HK-2 (cell line): ENCODE data around the gene ZFAND6.
"Not testable (repeated sequence)": the region's sequence is repeated elsewhere in the genome, so short reads cannot be mapped to it uniquely, and the experiment has no call there.

Experiments
- DNase-seq: peaks from one replicate; pipeline ENCODE4 v3.0.0-alpha.2; 2018; ENCODE audit not compliant: unreplicated experiment

The ZFAND6 gene

DNA sequence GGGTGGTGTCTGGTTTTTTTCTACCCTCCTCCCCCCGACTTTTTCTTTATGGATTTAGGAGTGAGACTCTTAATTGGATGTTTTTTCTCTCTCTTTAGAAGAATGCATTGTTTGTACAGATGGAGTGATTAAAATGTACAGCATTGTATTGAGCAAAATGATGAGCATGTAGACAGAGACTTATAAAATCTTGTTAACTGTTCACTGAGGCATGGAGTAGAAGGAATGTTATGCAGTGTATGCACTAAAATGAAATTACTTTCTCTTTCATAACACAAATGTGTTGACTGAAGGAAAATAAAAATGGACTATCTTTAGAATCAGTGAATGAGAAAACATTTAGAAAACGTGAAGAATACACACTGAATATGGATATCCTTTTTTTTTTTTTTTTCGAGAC is 39.8 kb downstream of the ZFAND6 start:
- no peak for DNase-seq

DNA sequence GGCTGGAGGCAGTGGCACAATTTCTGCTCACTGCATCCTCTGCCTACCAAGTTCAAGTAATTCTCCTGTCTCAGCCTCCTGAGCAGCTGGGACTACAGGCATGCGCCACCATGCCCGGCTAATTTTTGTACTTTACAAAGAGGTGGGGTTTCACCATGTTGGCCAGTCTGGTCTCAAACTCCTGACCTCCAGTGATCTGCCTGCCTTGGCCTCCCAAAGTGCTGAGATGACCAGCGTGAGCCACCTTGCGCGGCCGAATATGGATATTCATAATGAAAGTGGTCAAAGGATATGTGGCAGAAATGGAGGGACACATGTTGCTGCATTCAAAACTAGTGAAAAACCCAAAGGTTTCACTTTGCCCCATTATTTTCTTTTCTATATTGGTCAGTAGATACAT is 40.2 kb downstream of the ZFAND6 start:
- not testable (repeated sequence) for DNase-seq

DNA sequence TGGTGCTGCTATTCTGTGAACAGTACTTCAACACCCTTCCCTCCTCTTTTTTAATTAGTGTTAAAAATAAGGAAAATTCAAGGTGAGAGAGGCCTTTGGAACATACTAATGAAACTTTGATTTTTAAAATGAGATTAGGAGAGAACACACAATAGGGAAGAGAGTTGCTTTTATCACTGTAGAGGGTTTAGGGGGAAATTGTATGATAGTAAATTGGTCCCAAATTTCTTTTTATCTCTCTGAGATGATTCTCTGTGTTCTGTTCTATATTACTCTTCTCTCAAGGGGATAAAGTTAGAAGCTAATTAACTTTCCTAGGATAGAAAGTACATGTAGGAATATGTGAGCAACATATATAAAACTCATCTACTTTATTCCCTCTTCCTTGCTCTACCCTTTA is 40.8 kb downstream of the ZFAND6 start:
- DNase-seq = no peak

DNA sequence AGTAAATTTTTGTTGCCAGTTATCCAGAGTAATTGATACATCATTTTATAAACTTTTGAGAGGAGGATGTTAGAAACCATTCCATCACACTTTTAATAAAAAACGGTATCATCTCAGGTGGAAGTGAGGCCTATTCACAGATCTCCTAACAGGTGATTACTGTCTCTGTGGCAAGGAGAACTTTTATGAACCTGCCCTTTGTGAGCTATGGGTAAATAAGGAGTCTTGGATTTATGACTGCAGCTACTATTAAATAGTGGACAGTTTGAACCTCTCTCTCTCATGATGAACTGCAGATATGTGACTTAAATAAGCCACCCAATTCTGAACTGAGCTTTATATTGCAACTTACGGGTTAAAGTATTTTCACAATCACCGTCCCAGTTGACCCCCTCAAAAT is 45.7 kb downstream of the ZFAND6 start:
- no peak for DNase-seq

DNA sequence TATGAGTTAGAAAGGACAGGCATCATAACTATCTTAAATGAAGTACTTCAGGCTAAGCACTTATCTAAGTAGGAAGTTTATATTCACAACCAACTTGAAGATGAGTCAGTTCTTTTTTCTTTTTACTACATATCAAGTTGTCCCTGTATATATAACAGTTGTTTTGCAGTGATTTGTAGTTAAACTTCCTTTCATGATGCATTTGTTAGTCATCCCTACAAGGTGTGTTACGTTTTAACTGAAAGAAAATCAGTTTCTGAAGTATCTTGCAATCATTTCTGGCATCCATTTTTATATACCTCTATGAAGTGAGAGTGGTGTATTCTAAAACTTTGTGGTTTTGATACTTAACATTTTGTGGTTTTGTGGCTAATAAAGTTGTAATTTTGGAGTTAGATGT is 46.1 kb downstream of the ZFAND6 start:
- no peak for DNase-seq

DNA sequence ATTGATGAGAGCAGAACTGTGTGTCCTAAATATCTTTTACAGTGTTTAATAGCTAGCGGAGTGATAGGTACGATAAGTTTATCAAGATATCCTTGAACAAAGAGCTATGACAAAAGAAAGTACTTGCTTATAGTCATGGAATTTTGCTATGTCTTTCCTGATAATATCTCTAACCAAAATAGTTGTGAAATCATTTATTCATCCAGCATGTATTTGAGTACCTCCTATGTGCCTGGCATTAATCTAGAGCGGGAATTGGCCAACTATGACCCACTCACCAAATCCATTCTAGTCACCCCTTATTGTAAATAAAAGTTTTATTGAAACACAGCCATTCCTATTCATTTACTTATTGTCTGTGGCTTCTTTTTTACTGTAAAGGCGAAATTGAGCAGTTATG is 46.6 kb downstream of the ZFAND6 start:
- DNase-seq = no peak

DNA sequence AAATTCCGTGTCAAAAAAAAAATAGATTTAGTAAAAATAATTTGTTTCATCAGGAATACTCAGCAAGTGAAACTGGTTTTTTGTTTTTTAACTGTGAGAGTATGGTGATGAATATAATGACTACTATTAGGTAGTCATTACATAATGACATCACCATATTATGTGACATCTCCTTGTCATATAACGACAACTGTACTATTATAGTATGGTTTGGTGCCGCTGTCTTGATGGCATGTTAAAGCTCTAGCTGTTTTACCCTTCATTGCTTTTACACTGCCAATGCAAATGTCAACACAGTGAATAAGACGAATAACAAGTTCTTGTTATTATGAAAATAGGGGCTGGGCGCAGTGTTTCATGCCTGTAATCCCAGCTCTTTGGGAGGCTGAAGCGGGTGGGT is 47.7 kb downstream of the ZFAND6 start:
- no peak for DNase-seq

DNA sequence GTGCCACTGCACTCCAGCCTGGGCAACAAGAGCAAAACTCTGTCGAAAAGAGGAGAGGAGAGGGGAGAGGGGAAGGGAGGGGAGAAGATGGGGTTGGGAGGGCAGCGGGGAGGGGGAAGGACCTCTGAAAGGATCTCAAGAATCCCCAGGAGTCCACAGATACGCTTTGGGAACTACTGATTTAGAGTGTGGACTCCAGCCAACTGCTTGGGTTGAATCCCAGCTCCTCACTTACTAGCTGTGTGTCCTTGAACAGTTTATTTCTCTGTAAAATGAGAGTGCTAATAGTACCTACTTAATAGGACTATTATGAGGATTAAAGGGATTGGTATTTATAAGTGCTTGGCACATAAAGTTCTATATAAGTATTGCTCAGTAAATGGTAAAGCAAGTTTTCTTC is 48.3 kb downstream of the ZFAND6 start:
- no peak for DNase-seq

DNA sequence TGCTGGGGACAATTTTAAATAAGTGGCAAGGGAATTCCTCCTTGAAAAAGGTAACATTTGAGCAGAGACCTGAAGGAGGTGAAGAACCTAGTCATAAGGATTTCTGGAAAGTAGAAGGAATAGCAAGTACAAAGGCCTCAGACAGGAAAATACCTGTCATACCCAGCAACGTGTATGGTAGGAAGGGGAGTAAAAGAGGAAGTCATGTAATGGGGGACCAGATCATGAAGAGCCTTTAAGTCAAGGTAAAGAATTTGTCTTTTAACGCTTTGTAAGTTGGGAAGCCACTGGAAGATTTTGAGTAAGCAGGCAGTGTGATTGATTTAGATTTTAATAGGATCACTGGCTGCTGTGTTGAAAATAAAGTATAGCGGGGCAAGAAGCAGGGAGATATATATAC is 49.9 kb downstream of the ZFAND6 start:
- DNase-seq = no peak

DNA sequence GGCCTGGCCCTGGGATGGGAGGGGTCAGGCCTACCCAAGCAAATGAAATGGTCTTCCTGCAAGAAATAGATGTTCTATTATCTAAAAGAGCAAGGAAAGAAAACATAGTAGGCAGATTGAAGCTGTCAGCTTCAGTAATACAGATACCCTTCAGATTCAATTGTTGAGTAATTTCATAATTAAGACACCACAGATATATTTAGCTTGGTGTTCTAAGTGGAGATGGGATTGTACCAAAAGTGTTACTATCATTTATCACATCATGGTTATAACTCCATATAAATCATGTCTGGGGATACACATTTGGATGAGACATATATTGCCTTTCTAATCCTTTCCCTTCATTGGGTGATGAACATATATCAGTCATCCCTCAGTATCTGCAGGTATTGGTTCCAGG is 51.4 kb downstream of the ZFAND6 start:
- no peak for DNase-seq

DNA sequence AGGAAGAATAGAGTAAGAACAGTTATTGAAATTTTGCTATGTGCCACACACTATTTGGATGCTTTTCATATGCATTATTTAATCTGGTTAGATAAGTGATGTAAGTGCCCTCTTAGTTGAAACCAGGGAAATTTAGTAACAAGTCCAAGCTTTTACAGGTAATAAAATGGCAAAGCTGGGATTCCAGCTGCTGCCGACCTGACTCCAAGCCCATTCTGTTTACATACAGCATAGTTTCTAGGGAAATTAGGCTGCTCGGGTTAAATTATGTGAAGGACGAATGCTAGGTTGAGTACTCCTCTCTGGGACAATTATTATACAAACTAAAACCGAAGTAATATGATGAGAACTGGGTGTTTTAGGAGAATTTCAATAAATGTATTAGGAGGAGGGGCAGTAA is 54.6 kb downstream of the ZFAND6 start:
- no peak for DNase-seq

DNA sequence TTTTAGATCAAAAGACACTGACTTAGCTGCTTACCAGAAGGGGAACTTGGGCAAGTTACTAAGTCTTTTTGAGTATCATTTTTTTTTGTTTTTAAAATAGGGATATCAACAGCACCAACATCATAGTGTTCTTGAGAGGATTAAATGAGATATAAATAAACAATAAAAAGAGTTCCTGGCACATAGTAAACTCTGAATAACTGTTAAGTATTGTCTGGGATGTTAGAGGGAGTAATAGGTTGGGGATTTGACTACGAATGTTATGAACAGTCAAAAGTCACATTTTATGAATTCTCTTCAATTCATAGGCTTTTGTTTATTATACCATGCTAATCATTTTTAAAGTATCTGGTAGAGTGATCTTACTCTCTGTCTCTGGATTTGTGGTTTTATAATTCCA is 55.5 kb downstream of the ZFAND6 start:
- DNase-seq = no peak

DNA sequence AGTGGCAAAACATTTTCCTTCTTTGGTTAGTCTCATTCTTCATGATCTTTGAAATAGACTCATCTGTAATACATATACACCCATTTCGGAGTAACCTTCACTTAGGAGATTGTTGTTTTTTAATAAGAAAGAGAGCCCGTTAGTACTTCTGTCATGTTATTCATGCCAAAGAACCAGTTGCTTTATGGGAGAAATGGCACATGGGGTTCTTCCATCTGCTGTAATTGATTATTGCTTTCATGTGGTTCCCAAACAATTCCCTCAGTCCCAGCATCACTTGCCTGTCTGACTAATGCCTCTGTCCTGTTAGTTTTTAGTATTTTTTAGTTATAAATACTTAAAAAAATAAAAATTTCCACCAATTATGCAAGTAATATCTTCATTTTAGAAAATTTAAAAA is 59.5 kb downstream of the ZFAND6 start:
- DNase-seq = no peak

DNA sequence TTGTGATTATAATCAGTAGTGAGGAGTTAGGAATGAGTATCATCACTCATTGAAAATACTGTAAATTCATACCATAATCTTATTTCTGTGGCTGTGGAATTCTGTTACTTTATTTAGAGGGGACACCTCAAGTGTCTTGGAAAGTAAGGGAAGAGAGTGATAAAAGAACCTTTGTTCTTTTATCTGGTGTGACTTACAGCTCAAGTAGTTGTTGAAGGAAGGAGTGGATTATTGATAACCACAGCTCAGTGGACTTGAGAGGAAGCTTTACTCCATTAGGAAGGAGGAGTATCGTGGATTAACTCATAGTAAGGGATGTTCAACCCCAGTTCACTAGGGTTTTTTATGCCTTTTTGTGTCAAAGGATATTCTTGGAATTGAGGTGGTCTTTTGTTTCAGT is 61.2 kb downstream of the ZFAND6 start:
- no peak for DNase-seq

DNA sequence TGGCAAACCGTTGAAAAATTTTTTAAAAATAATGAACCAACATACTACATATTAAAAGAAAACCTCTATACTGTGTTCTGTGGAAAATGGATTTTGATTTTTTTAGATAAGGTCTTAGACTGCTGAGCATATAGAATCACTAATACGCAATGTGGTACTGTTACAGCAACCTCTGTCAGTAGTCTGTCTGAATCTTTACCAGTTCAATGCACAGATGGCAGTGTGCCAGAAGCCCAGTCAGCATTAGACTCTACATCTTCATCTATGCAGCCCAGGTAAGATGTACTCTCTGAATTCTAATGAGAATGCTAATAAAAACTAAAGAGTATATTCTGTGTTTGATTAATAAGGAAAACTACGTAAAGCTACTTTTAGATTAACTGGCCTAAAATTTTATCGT is 62.1 kb downstream of the ZFAND6 start:
- peak; percentile 11 for DNase-seq

DNA sequence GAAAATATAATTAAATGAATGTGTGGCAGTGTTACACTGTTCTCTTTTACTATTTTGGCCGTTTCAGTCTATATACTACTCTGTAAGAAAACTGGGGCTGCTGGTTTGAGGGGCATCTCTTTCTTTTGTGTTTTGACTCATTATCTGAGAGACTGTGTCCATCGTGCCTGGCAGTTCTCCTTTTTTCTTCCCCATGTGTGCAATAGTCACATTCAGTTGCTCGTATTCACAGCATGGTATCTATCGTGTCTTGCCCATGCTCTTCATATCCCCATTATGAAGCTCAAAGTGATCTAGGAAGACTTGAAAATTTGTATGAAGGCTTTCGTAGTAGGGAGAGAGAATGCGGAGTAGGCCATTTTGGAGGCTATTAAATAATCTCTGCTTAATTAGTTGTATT is 63.6 kb downstream of the ZFAND6 start:
- no peak for DNase-seq

DNA sequence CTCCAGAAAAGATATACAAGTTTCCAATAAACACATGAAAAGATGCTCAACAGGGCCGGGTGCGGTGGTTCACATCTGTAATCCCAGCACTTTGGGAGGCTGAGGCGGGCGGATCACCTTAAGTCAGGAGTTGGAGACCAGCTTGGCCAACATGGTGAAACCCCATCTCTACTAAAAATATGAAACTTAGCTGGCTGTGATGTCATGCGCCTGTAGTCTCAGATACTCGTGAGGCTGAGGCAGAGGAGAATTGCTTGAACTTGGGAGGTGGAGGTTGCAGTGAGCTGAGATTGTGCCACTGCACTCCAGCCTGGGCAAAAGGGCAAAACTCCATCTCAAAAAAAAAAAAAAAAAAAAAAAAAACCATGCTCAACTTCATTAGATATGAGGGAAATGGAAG is 67.8 kb downstream of the ZFAND6 start:
- not testable (repeated sequence) for DNase-seq

DNA sequence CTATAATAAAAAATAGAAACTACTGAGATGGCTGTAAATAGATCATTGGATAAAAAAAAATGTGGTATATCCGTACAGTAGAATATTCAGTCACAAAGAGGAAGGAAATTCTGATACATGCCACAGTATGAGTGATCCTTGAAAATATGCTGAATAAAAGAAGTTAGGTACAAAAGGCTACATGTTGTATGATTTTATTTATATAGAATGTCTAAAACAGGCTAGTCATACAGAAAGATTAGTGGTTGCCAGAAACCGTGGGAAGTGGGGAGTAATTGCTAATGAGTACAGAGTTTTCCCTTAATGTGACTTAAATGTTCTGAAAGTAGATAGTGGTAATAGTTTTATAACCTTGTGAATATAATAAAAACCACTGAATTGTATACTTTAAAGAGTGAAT is 68.4 kb downstream of the ZFAND6 start:
- DNase-seq = no peak

DNA sequence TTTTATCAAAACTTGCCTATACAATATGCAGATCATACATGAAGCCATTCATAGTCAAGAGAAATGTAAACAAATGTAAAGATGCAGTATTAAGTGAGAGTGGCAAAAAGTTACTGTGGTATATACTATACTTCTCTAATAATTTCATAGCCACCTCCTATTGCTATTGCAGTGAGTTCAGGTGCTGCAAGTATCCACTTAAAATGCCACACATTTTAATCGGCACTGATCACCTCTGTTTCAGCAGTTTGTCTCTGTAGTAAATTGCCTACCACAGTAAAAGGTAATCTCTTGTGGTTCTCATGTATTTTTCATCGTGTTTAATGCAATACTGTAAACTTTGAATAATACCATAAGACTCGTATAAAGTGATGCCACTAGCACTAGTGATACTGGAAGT is 72.9 kb downstream of the ZFAND6 start:
- DNase-seq = no peak

DNA sequence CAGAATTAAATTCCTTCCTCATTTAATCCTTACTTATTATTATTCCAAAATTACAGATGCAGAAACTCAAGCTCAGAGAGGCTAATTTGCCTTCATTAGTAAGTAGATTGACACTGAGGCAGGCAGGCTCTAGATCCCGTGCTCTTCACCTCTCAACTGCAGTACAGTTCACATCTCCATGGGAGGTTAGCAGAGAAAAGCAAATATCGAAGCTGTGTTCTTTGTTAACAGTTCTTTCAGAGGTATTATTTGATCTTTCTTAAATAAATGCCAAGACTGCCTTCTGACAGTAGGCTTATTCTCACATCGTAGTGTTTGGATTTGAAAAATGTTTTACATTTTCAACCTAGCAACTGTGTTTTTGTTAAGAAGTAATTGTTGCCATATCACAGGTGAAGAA is 77.4 kb downstream of the ZFAND6 start:
- DNase-seq = no peak

DNA sequence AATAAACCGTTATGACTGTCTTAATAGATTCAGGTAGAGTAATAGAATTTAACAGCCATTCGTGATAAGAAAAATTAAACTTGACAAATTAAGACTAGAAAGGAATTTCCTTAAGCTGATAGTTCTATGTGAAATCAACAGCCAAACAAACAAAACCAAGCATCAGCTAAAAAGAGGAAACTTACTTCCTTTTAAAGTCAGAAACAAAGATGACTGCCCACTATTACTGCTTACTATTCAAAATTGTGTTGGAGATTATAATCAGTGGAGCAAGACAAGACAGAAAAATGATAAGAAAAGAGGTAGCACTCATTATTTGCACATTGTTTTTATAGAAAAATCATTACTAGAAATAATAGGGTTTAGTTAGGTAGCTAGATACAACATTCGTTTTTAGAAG is 79.5 kb downstream of the ZFAND6 start:
- DNase-seq = no peak

DNA sequence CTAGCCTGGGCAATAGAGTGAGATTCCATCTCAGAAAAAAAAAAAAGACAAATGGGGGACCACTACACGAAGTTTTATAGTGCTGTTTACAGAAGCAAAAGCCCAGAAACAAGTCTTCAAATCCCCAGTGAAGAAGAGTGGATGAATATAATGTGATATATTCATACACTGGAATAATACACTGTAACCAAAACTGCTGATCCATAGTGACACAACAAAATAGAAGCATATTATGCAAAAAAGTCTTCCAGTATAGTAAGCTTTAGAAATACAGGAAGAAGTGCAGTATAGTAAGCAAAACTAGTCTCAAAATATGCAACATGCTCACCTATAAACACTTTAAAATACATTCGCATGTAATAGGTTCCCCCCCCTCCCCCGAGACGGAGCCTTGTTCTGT is 81.4 kb downstream of the ZFAND6 start:
- DNase-seq = no peak

DNA sequence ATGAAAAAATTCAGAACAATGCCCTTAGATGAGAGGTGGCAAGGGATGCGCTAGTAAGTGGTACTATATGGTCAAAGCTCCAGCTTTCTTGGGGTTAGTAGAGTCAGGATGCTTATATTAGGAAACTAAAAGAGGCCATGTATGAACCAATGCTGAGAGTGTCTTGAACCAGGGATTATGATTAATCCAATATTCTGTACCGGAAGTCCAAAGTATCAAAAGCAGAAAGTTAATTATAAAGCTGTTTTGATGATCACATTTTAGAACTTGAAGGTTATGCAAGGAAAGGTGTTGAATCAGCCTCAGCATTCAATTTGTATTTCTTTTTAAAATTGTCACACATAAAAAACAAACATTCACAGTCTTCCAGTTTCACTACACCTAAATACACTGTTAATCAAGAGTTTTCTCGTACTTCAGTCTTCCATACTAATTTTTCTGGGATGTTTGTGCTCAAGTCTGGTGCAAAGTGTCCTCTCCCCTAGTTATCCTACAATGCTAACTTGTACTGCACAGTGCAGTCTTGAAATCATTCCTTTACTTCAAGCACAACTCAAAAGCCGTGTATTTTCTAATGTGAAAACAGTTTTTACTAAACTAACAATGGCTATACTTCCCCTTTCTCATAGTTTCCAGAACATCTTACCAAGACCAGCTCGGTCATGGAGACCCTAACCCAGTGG is 82.6 kb downstream of the ZFAND6 start:
- no peak for DNase-seq

DNA sequence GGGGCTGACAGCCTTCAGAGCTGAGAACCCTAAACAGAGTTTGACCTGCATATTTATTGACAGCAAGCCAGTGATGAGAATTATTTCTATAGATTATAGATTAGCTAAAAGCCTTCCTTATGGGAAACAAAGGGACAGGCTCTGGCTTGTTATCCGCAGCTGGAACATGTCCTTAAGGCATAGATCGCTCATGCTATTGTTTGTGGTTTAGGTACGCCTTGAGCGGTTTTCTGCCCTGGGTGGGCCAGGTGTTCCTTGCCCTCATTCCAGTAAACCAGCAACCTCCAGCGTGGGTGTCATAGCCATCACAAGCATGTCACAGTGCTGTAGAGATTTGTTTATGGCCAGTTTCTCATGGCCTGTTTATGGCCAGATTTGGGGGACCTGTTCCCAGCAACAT is 83.2 kb downstream of the ZFAND6 start:
- DNase-seq = no peak

DNA sequence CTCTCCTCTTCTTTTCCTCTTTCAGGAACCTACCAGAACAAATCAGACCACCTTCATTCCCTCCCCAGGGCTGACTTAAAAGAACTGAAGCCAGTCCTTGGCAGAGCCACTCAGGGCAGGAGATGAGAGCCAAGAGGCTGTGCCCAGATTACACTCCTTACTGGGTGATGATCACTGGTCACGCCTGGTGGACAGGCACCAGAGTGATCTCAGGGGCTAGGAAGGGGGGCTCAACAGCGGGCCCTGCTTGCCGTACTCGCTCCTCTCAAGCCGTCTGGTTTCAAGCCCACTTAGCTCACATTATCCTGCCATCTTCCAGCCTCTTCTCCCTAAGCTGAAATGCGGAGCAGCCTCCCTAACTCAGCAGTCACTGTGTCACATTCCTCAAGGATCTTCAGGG is 91.7 kb downstream of the ZFAND6 start:
- DNase-seq = no peak
